ENCODE measurements around the gene NFKBIA. TPM values are rescaled to one million over a fixed set of nuclear protein-coding genes. Genes with fewer than 3 reads are reported as not detected.

The NFKBIA gene
- polyA plus RNA-seq, 2 of the 4 experiments (the other 2 are of a cell fraction) = 65.0 to 115 TPM

GRCh38 chr14:35416108-35416750, 11.7 kb upstream of the NFKBIA start:
- no peak for FAIRE-seq
- ChIA-PET CTCF (interaction anchor here (0.5 to 6.8 kb wide), 19 partner anchors 9 to 1085 kb away, joined by 3 to 40 read pairs (median 3); partner anchors contain the start of gene NFKBIA), POLR2A (interaction anchor here (2.0 kb wide), 1 partner anchor 12 kb away, joined by 6 read pairs; the partner anchor contains the start of gene NFKBIA)
- Histone ChIP-seq H3K4me3 (no peak overlapping the region), H3K4me1 (peaks cover 37% of the 10 kb centered on the region), H3K9me3 (no peaks in the 10 kb centered on the region), H3K4me2 (peak overlapping the region; percentile 42; the same call in 2 of the 3 replicates), H3K27ac (peak overlapping the region in 1 of 2 experiments; percentile 53; a peak in 2 of 6 replicates)
- no peak for ATAC-seq
- DNase-seq (ENCODE audit: low read depth in 1 of 2, low spot score in 1 of 2) = no peak
- TF ChIP-seq MAX (IDR thresholded peaks at IDR 0.05) = no peak
- WGBS (ENCODE audit: missing lambda C conversion rate) = 41% methylated on average over 5 of the region's 5 CpGs

GRCh38 chr14:35414365-35414764, 9.8 kb upstream of the NFKBIA start:
- CTCF ChIA-PET = interaction anchor here (0.6 to 8.1 kb wide), 17 partner anchors 7 to 741 kb away, joined by 3 to 71 read pairs (median 4); no protein-coding TSS in a partner anchor
- WGBS (ENCODE audit: missing lambda C conversion rate) = 43% methylated on average over 4 of the region's 4 CpGs
- Histone ChIP-seq H3K9me3 (no peaks in the 10 kb centered on the region), H3K4me1 (peaks cover 21% of the 10 kb centered on the region), H3K4me2 (no peak overlapping the region), H3K4me3 (no peak overlapping the region), H3K27ac (peak overlapping the region in 1 of 2 experiments; percentile 45; a peak in 1 of 6 replicates)
- FAIRE-seq (no peak), ATAC-seq (0 out of 6 replicates have a peak, but pooled peaks of 1 of the 2 experiments have one; percentile 11), DNase-seq (ENCODE audit: low read depth in 1 of 2, low spot score in 1 of 2) (no peak)
- TF ChIP-seq KDM5A (IDR thresholded peaks at IDR 0.05) (no peak), BCL3 (IDR thresholded peaks at IDR 0.05) (no peak), ZC3H11A (IDR thresholded peaks at IDR 0.05) (no peak), FOXS1 (CRISPR knock-in tag; IDR thresholded peaks at IDR 0.05) (no peak), HOXB5 (CRISPR knock-in tag; IDR thresholded peaks at IDR 0.05) (no peak), MYC (IDR thresholded peaks at IDR 0.05; ENCODE audit: borderline replicate concordance, low read length) (no peak), RARB (CRISPR knock-in tag; IDR thresholded peaks at IDR 0.05) (no peak), HES2 (IDR thresholded peaks at IDR 0.05) (no peak), ATOH8 (CRISPR knock-in tag; IDR thresholded peaks at IDR 0.05; ENCODE audit: low read depth) (no peak), KDM1A (IDR thresholded peaks at IDR 0.05; ENCODE audit: low read depth) (no peak)
- POLR2A ChIA-PET = no interaction called here

- FAIRE-seq (no peak), DNase-seq (ENCODE audit: low read depth in 1 of 2, low spot score in 1 of 2) (no peak), ATAC-seq (no peak)
- H3K4me1 ChIP-seq = peaks cover 18% of the 10 kb centered on the region
- no peak overlapping the region for H3K4me2 ChIP-seq
- POLR2A ChIA-PET = no interaction called here
- H3K4me3 ChIP-seq = no peak overlapping the region
- 84% methylated on average over 12 of the region's 12 CpGs for WGBS (ENCODE audit: missing lambda C conversion rate)
- CTCF ChIA-PET = interaction anchor here (0.7 to 8.1 kb wide), 33 partner anchors 8 to 1084 kb away, joined by 3 to 71 read pairs (median 4); partner anchors contain the start of gene NFKBIA
- H3K9me3 ChIP-seq = no peaks in the 10 kb centered on the region
- H3K27ac ChIP-seq = no peak overlapping the region; a peak in 1 of 6 replicates
- TF ChIP-seq ZC3H11A (IDR thresholded peaks at IDR 0.05) (no peak), HEYL (CRISPR knock-in tag; IDR thresholded peaks at IDR 0.05) (no peak), CBX8 (IDR thresholded peaks at IDR 0.05) (no peak), NFE2L2 (conservative IDR thresholded peaks at IDR 0.05; ENCODE audit: low read length) (no peak), ATOH8 (CRISPR knock-in tag; IDR thresholded peaks at IDR 0.05; ENCODE audit: low read depth) (no peak), ZFP36 (IDR thresholded peaks at IDR 0.05; ENCODE audit: borderline replicate concordance, partially characterized antibody) (no peak), USF2 (IDR thresholded peaks at IDR 0.05) (no peak), FOXS1 (CRISPR knock-in tag; IDR thresholded peaks at IDR 0.05) (no peak), MAZ (IDR thresholded peaks at IDR 0.05; ENCODE audit: borderline replicate concordance, low read depth, low read length) (no peak), REST (IDR thresholded peaks at IDR 0.05) (no peak), RFX5 (IDR thresholded peaks at IDR 0.05) (no peak), RAD21 (conservative IDR thresholded peaks at IDR 0.05 in 1 of 2, IDR thresholded peaks at IDR 0.05 in 1 of 2) (no peak), MYC (IDR thresholded peaks at IDR 0.05; ENCODE audit: borderline replicate concordance, low read length) (no peak), FOSB (CRISPR knock-in tag; IDR thresholded peaks at IDR 0.05) (no peak)
Observed at GRCh38 chr14:35412272-35413056, 7.9 kb upstream of the NFKBIA start.

Measured in A549 (cell line).